CD4-positive, CD25-positive, alpha-beta regulatory T cell (primary cell): ENCODE results near the gene AHCTF1. TPM values are rescaled to one million over a fixed set of nuclear protein-coding genes. Genes with fewer than 3 reads are reported as not detected.
A peak's percentile ranks its signal among the peaks of the same experiment; 100 is the strongest.

ENCODE experiments used
- ATAC-seq, 2 donors: fragments of 150-1000 bp; cut with Tn5 transposase; one replicate each; pipeline ENCODE4 v1.10.0; 2021; ENCODE audit warnings: low read depth in 2 of 2, moderate number of reproducible peaks in 2 of 2, moderate library complexity in 1 of 2
- DNase-seq, 3 donors: peaks; one replicate each; pipeline versions ENCODE4 v3.0.0 to v3.0.0-alpha.2; 2012 to 2022; ENCODE audit warnings: mixed read lengths in 1 of 3
- H3K27ac ChIP-seq: one replicate; pipeline ENCODE4 v1.7.0; 2013; ENCODE audit warnings: mild to moderate bottlenecking, low read length; ENCODE audit not compliant: insufficient read depth, poor library complexity, severe bottlenecking
- H3K27me3 ChIP-seq: one replicate; pipeline ENCODE4 v1.7.0; 2013; ENCODE audit warnings: low read length; ENCODE audit not compliant: control insufficient read depth, insufficient read depth
- H3K36me3 ChIP-seq: one replicate; pipeline ENCODE4 v1.7.0; 2013; ENCODE audit warnings: mild to moderate bottlenecking, low read length, moderate library complexity; ENCODE audit not compliant: control insufficient read depth, insufficient read depth
- H3K4me1 ChIP-seq: 2 replicates; pipeline ENCODE4 v1.7.0; 2013; ENCODE audit warnings: mild to moderate bottlenecking, low read length; ENCODE audit not compliant: insufficient read depth, control insufficient read depth, poor library complexity, severe bottlenecking
- H3K4me3 ChIP-seq: one replicate; pipeline ENCODE4 v1.7.0; 2013; ENCODE audit warnings: low read depth, mild to moderate bottlenecking, low read length, moderate library complexity
- H3K9me3 ChIP-seq, 2 experiments: 1 replicate in 1 of 2; 2 replicates in 1 of 2; pipeline ENCODE4 v1.7.0; 2013; ENCODE audit warnings: low read length in 2 of 2, mild to moderate bottlenecking in 1 of 2, moderate library complexity in 1 of 2; ENCODE audit not compliant: control insufficient read depth in 2 of 2
- H3K27ac Mint-ChIP-seq, 3 donors: one replicate each; pipeline ENCODE4 v1.8.0; 2020 to 2022; ENCODE audit warnings: mild to moderate bottlenecking in 3 of 3, mixed read lengths in 3 of 3, moderate library complexity in 2 of 3
- H3K27me3 Mint-ChIP-seq: one replicate; pipeline ENCODE4 v1.8.0; 2022; ENCODE audit warnings: mild to moderate bottlenecking, mixed read lengths
- H3K36me3 Mint-ChIP-seq: one replicate; pipeline ENCODE4 v1.8.0; 2020; ENCODE audit warnings: mixed read lengths
- H3K4me1 Mint-ChIP-seq, 4 donors: one replicate each; pipeline ENCODE4 v1.8.0; 2020 to 2022; ENCODE audit warnings: mixed read lengths in 4 of 4, mild to moderate bottlenecking in 1 of 4
- H3K4me3 Mint-ChIP-seq, 4 donors: one replicate each; pipeline ENCODE4 v1.8.0; 2020 to 2022; ENCODE audit warnings: mild to moderate bottlenecking in 4 of 4, mixed read lengths in 4 of 4, moderate library complexity in 3 of 4
- H3K9me3 Mint-ChIP-seq, 7 donors: one replicate each; pipeline ENCODE4 v1.8.0; 2020 to 2022; ENCODE audit warnings: mixed read lengths in 7 of 7, mild to moderate bottlenecking in 3 of 7, moderate library complexity in 2 of 7
- polyA plus RNA-seq, 4 donors: library from polyadenylated mRNA; unstranded; fragments of 300-500 nt; fragmentation: Illumina TruSeq; gene quantifications; one replicate each; pipeline ENCODE4 v1.2.3, GENCODE V29; 2021
- total RNA-seq: library from RNA; stranded (reverse); gene quantifications from one replicate; pipeline ENCODE4 v1.2.3, GENCODE V29; 2022

The AHCTF1 gene
- total and polyA plus RNA-seq, 5 donors from 2014 or later: 11.2 to 77.0 (median 14.4) TPM

GRCh38 chr1:246791303-246791918 is 140.3 kb downstream of the AHCTF1 start:
- Mint-ChIP-seq H3K36me3 (no peaks in the 10 kb centered on the region), H3K27me3 (peaks cover 6% of the 10 kb centered on the region), H3K4me3 (no peak overlapping the region), H3K4me1 (peaks cover 0 to 5% (median 1%) of the 10 kb centered on the region in 4 donors), H3K27ac (no peak overlapping the region), H3K9me3 (peaks cover 0 to 4% (median 0%) of the 10 kb centered on the region in 7 donors)
- Histone ChIP-seq H3K27ac (no peak overlapping the region), H3K4me1 (peaks cover 3% of the 10 kb centered on the region), H3K36me3 (no peaks in the 10 kb centered on the region), H3K9me3 (no peaks in the 10 kb centered on the region), H3K4me3 (no peak overlapping the region), H3K27me3 (no peaks in the 10 kb centered on the region)
- DNase-seq (no peak), ATAC-seq (no peak)

DNA sequence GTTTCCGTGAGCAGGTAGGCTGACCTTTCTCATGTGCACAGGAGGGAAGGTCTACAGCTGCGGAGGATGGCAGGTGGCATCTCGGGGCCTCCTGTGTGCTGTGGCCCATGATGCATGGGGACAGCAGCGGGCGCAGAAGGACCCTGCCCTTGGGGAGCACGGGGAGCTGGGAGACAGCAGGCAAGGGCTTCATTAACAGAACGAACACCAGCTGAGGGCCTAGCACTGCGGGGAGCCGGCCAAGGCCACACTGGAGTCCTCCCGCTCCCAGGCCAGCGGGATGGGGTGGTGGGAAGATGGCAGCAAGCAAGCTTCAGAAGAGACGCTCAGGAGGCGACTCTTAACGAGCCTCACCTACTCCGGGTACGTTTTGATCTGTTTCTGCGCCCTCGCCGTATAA is 140.9 kb downstream of the AHCTF1 start:
- peaks cover 0 to 4% (median 0%) of the 10 kb centered on the region in 7 donors for H3K9me3 Mint-ChIP-seq
- Histone ChIP-seq H3K4me3 (no peak overlapping the region), H3K27ac (no peak overlapping the region), H3K36me3 (no peaks in the 10 kb centered on the region), H3K4me1 (peaks cover 3% of the 10 kb centered on the region), H3K27me3 (no peaks in the 10 kb centered on the region), H3K9me3 (no peaks in the 10 kb centered on the region)
- DNase-seq (no peak), ATAC-seq (no peak)
- peaks cover 6% of the 10 kb centered on the region for H3K27me3 Mint-ChIP-seq
- H3K36me3 Mint-ChIP-seq: no peaks in the 10 kb centered on the region
- H3K4me3 Mint-ChIP-seq: no peak overlapping the region
- peaks cover 0 to 5% (median 1%) of the 10 kb centered on the region in 4 donors for H3K4me1 Mint-ChIP-seq
- no peak overlapping the region for H3K27ac Mint-ChIP-seq

GRCh38 chr1:246790364-246790763 is 141.4 kb downstream of the AHCTF1 start:
- Histone ChIP-seq H3K9me3 (no peaks in the 10 kb centered on the region), H3K27ac (no peak overlapping the region), H3K36me3 (no peaks in the 10 kb centered on the region), H3K27me3 (no peaks in the 10 kb centered on the region), H3K4me1 (peaks cover 3% of the 10 kb centered on the region), H3K4me3 (no peak overlapping the region)
- no peak for DNase-seq
- Mint-ChIP-seq H3K4me1 (peaks cover 0 to 5% (median 1%) of the 10 kb centered on the region in 4 donors), H3K36me3 (no peaks in the 10 kb centered on the region), H3K27me3 (peaks cover 6% of the 10 kb centered on the region), H3K27ac (no peak overlapping the region), H3K4me3 (no peak overlapping the region), H3K9me3 (peaks cover 0 to 1% (median 0%) of the 10 kb centered on the region in 7 donors)
- no peak for ATAC-seq

- no peaks in the 10 kb centered on the region for H3K9me3 ChIP-seq
- no peak for DNase-seq
- Mint-ChIP-seq H3K4me3 (no peak overlapping the region), H3K9me3 (peaks cover 0 to 1% (median 0%) of the 10 kb centered on the region in 7 donors), H3K4me1 (peaks cover 0 to 11% (median 1%) of the 10 kb centered on the region in 4 donors), H3K27me3 (peaks cover 6% of the 10 kb centered on the region), H3K27ac (peak overlapping the region in 1 of 3 donors; percentile 69), H3K36me3 (no peaks in the 10 kb centered on the region)
- no peaks in the 10 kb centered on the region for H3K36me3 ChIP-seq
- H3K4me3 ChIP-seq: no peak overlapping the region
- ATAC-seq: no peak
- H3K4me1 ChIP-seq: peaks cover 3% of the 10 kb centered on the region
- no peaks in the 10 kb centered on the region for H3K27me3 ChIP-seq
- no peak overlapping the region for H3K27ac ChIP-seq
Measured at GRCh38 chr1:246789454-246790339, 142.1 kb downstream of the AHCTF1 start.

Other genes with a start within 250 kb of the AHCTF1 start
- gene SCCPDH, start 207.5 kb downstream of the AHCTF1 start, total RNA-seq: 1.5 TPM
- gene SCCPDH, start 207.5 kb downstream of the AHCTF1 start, polyA plus RNA-seq: 1 to 10 TPM; 2.0 to 5.0 (median 4.1) TPM
- gene ZNF695, start 76.1 kb upstream of the AHCTF1 start, total RNA-seq: not detected
- not detected for gene ZNF695, start 76.1 kb upstream of the AHCTF1 start, polyA plus RNA-seq
- 0.37 TPM for gene ZNF670, start 146.9 kb upstream of the AHCTF1 start, total RNA-seq
- 1 to 10 TPM in 1 of 4 donors, under 1 TPM in 3; 0.54 to 1.4 (median 0.80) TPM for gene ZNF670, start 146.9 kb upstream of the AHCTF1 start, polyA plus RNA-seq
- 15.7 TPM for gene ZNF669, start 172.4 kb upstream of the AHCTF1 start, total RNA-seq
- 10 to 100 TPM; 10.1 to 24.9 (median 14.8) TPM for gene ZNF669, start 172.4 kb upstream of the AHCTF1 start, polyA plus RNA-seq
- 15.0 TPM for gene ZNF124, start 240.1 kb upstream of the AHCTF1 start, total RNA-seq
- 1 to 10 TPM; 4.7 to 8.0 (median 6.9) TPM for gene ZNF124, start 240.1 kb upstream of the AHCTF1 start, polyA plus RNA-seq